Osteocyte (in vitro differentiated cells): ENCODE data around the gene RPL3. TPM values are rescaled to one million over a fixed set of nuclear protein-coding genes. Genes with fewer than 3 reads are reported as not detected.

ENCODE experiments used
- DNase-seq: peaks from one replicate; pipeline ENCODE4 v3.0.0; 2021; ENCODE audit warnings: mixed read lengths; ENCODE audit not compliant: unreplicated experiment; ENCODE audit errors: extremely low spot score
- H3K27ac Mint-ChIP-seq: one replicate; pipeline ENCODE4 v1.8.0; 2021; ENCODE audit warnings: mild to moderate bottlenecking, mixed read lengths; ENCODE audit not compliant: unreplicated experiment
- H3K27me3 Mint-ChIP-seq: one replicate; pipeline ENCODE4 v1.8.0; 2021; ENCODE audit warnings: mixed read lengths; ENCODE audit not compliant: unreplicated experiment
- H3K36me3 Mint-ChIP-seq: one replicate; pipeline ENCODE4 v1.8.0; 2021; ENCODE audit warnings: mixed read lengths; ENCODE audit not compliant: unreplicated experiment
- H3K4me1 Mint-ChIP-seq: one replicate; pipeline ENCODE4 v1.8.0; 2021; ENCODE audit warnings: mixed read lengths; ENCODE audit not compliant: unreplicated experiment
- H3K4me3 Mint-ChIP-seq: one replicate; pipeline ENCODE4 v1.8.0; 2021; ENCODE audit warnings: mild to moderate bottlenecking, moderate library complexity, mixed read lengths; ENCODE audit not compliant: unreplicated experiment
- H3K9me3 Mint-ChIP-seq: one replicate; pipeline ENCODE4 v1.8.0; 2021; ENCODE audit warnings: mixed read lengths; ENCODE audit not compliant: unreplicated experiment
- CTCF ChIP-seq: fragments of 200-600 bp; sonication (generic); IDR thresholded peaks from 2 replicates; pipeline ENCODE4 v1.5.0; 2021; ENCODE audit warnings: antibody characterized with exemption, mild to moderate bottlenecking, moderate library complexity
- total RNA-seq: library from RNA; stranded (reverse); gene quantifications from 2 replicates; pipeline ENCODE4 v1.2.1, GENCODE V29; 2021

Gene RPL3
- total RNA-seq, 1 donor from 2014 or later = 1,792 TPM

DNA sequence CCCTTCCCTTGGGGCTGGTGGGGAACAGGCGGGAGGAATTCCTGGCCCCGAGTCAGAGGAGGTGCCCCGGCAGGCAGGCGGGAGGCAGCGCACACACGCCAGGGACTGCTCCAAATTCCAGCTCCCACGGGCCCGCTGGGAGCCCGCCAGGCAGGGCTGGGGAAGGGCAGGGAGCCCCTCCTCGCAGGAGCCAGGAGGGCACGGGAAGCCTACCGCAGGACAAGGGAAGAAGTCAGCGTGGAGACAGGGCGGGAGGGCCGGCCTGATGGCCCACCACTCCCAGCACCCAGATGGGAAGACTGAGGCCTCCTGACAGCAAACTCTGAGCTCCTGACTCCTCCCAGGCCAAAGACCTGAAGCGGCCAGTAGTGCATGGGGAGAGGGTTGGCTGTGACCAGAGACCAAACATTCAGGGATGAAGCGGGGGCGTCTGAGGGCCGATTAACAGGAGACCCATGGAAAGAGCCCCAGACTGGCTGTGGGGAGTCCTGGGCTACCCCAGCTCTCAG lies 22.4 kb downstream of the RPL3 start:
- peaks cover 85% of the 10 kb centered on the region for H3K4me1 Mint-ChIP-seq

DNA sequence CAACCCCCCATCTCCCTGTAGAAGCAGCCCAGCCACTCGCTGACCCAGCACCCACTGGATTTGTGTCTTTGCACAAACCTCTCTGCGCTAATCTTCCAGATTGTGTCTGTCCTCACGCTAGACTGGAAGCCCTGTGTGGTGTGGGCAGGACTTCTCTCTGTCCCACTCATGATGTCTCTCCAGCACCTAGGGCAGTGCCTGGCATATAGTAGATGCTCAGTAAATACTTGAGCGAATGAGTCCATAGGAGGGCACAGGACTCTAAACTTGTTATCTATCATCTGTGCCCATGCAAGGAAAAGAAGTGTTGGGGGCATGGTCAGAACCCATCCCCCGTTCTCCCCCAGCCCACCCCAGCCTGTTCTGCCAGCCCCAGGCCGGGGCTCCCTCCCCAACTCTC lies 22.9 kb downstream of the RPL3 start:
- Mint-ChIP-seq H3K9me3 (no peaks in the 10 kb centered on the region), H3K4me1 (peaks cover 90% of the 10 kb centered on the region), H3K27ac (peak overlapping the region; percentile 97), H3K4me3 (no peak overlapping the region), H3K27me3 (no peaks in the 10 kb centered on the region), H3K36me3 (no peaks in the 10 kb centered on the region)
- DNase-seq = no peak
- TF ChIP-seq CTCF = no peak

More for the DNA sequence above, 22.4 kb downstream of the RPL3 start:
- no peak for TF ChIP-seq CTCF
- DNase-seq = no peak
- no peaks in the 10 kb centered on the region for H3K9me3 Mint-ChIP-seq
- no peaks in the 10 kb centered on the region for H3K36me3 Mint-ChIP-seq
- no peak overlapping the region for H3K4me3 Mint-ChIP-seq
- H3K27me3 Mint-ChIP-seq = no peaks in the 10 kb centered on the region
- H3K27ac Mint-ChIP-seq = peak overlapping the region; percentile 97

DNA sequence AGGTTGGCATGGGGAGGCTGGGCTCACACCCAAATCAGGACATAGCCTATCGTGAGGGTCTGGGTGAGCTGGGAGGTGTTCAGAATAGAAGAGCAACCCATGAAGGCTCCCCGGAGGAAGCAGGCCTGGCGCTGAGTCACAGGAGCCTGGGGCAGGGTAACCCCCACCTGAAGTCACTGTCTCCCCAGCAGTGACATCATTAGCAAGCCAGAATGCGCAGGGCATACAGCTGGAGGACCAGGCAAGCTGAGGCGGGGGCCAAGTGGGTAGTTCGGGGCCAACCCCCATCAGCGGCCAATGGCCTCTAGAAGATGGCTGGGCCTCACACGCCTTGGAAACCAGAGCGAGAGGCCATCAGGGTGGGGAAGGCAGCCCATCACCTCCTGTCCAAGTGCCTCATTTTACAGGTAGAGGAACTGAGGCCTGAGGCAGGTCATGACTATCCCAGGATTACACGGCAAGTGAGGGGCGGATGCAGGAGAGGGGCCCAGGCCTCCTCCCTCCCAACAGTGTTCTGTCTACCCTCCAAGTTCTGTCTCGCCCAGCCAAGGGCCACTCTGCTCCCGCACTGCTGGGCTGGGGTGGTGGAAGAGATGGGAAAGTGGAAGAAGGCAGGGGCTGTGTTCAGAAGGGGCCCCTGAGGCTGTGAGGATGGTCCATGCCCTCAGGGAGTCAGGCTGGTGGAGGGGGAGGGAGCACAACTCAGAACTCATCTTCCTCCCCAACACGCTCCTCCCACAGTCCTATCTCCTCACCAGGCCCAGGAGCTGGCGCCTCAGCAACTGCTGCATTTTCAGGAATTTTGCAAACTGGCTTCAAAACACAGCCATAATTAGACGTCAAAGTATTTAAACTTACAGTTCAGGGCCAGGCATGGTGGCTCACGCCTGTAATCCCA lies 24.6 kb downstream of the RPL3 start:
- TF ChIP-seq CTCF = no peak
- no peaks in the 10 kb centered on the region for H3K27me3 Mint-ChIP-seq
- peaks cover 89% of the 10 kb centered on the region for H3K4me1 Mint-ChIP-seq
- no peaks in the 10 kb centered on the region for H3K9me3 Mint-ChIP-seq
- no peak overlapping the region for H3K4me3 Mint-ChIP-seq
- no peak for DNase-seq
- no peaks in the 10 kb centered on the region for H3K36me3 Mint-ChIP-seq
- peak overlapping the region; percentile 50 for H3K27ac Mint-ChIP-seq

GRCh38 chr22:39293766-39294368 lies 25.6 kb downstream of the RPL3 start:
- no peak for DNase-seq
- peaks cover 80% of the 10 kb centered on the region for H3K4me1 Mint-ChIP-seq
- no peaks in the 10 kb centered on the region for H3K9me3 Mint-ChIP-seq
- H3K27ac Mint-ChIP-seq = peak overlapping the region; percentile 25
- TF ChIP-seq CTCF = no peak
- H3K4me3 Mint-ChIP-seq = no peak overlapping the region
- no peaks in the 10 kb centered on the region for H3K36me3 Mint-ChIP-seq
- H3K27me3 Mint-ChIP-seq = no peaks in the 10 kb centered on the region

DNA sequence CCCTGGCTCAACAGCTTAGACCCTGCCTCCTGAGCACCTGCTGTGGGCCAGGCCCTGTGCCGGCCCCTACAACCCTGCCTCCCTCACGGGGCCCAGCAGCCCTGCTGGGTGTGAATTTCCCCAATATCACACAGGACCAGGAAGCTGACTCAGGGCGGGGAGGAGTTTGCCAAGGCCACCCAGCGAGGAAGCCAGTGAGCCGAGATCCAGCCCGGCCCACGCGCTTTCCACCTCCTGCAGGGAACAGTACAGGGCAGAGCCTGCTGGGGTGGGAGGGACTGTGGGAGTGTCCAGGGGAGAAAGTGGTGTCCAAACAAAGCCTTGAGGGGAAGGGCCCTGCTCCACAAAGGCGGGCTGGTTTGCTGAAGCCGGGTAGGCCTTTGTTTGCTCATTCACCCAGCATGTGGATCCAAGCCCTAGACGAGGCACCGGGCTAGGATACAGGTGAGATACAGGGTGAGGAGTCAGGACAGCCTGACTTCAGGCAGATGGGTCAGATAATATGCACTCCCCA lies 26.8 kb downstream of the RPL3 start:
- peak overlapping the region; percentile 96 for H3K27ac Mint-ChIP-seq
- H3K4me1 Mint-ChIP-seq = peaks cover 75% of the 10 kb centered on the region
- no peaks in the 10 kb centered on the region for H3K36me3 Mint-ChIP-seq
- no peak for TF ChIP-seq CTCF
- peak; percentile 96 for DNase-seq
- peak overlapping the region; percentile 10 for H3K4me3 Mint-ChIP-seq
- H3K27me3 Mint-ChIP-seq = no peaks in the 10 kb centered on the region
- no peaks in the 10 kb centered on the region for H3K9me3 Mint-ChIP-seq
